ENCODE data around the gene MS4A7. TPM values are rescaled to one million over a fixed set of nuclear protein-coding genes. Genes with fewer than 3 reads are reported as not detected.

MS4A7 gene
- not detected for total RNA-seq
- polyA plus RNA-seq (2013, experiment 1 of 2): not detected
- polyA plus RNA-seq (2013, experiment 2 of 2): not detected
- long read RNA-seq, experiment 1: 0 reads
- long read RNA-seq, experiment 2: 0 reads
- long read RNA-seq, experiment 3: 0 reads
- long read RNA-seq, experiment 4: 0 reads

DNA sequence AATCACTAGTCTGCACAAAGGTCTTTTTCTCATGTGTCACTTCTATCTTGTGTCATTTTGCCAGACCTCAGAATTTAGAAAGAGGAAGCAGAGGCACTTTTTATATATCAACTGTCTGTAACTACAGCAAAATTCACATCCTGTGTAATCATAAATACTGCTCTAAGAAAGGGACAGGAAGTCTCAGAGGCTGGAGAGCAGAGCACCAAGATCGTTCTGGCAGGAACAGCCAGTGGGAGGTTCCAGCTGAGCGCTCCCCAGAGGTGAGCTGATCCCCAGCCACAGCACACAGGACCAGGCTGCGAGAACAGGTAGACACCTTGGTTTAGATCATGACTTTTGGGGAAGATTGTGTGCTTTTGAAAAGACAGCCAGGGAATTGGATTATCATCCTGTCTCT lies at the start of gene MS4A7:
Gene MS4A7 (plus strand): TSS at position 179 of the 400 bp plus-strand sequence. CDS start 4,610 bp downstream, outside the sequence.
- no peak within 1 kb of the TSS for H3K27ac Mint-ChIP-seq
- Histone ChIP-seq H3K4me1 (ENCODE audit: control insufficient read depth, insufficient read depth, low read length) (no peaks in the 10 kb centered on the region), H3K4me3 (ENCODE audit: low read length) (no peak within 1 kb of the TSS), H3K27ac (ENCODE audit: low read depth, low read length) (no peak within 1 kb of the TSS), H3K9ac (ENCODE audit: extremely low read depth, low read length, poor library complexity, severe bottlenecking) (no peak within 1 kb of the TSS), H3K9me3 (ENCODE audit: control insufficient read depth, low read length) (no peaks in the 10 kb centered on the region), H3K36me3 (ENCODE audit: control insufficient read depth, insufficient read depth, low read length) (no peaks in the 10 kb centered on the region), H3K27me3 (ENCODE audit: control insufficient read depth, insufficient read depth, low read length, poor library complexity, severe bottlenecking) (no peaks in the 10 kb centered on the region)
- no peaks in the 10 kb centered on the region for H3K27me3 Mint-ChIP-seq (ENCODE audit: insufficient read depth)
- H3K36me3 Mint-ChIP-seq (ENCODE audit: low read depth): no peaks in the 10 kb centered on the region
- H3K4me3 Mint-ChIP-seq: no peak within 1 kb of the TSS
- H3K9me3 Mint-ChIP-seq: no peaks in the 10 kb centered on the region
- 86 to 92% methylated on average over 2 to 3 of the region's 3 CpGs for WGBS, 2 experiments (ENCODE audit: insufficient coverage in 1 of 2, insufficient read length in 1 of 2)
- DNase-seq: no peak
- no peaks in the 10 kb centered on the region for H3K4me1 Mint-ChIP-seq
- no peak for TF ChIP-seq CTCF (conservative IDR thresholded peaks at IDR 0.05)

DNA sequence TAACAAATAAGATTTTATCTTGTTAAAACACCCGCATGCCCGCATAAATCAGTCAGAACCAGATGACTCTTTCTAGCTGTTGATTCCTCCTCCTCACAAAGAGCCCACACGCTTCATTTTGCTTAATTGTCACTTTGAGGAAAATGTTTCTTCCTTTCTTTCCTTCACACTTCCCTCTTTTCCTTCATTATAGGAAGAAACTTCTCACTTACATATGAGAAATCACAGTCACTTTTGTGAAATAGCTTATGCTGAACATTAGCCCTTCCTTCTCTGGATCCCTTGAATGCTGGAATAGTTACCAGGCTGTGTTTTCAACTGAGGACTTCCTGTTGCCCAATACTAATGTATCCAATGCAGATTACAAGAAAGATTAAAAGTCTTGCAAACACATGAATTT lies 45.5 kb upstream of the MS4A7 start:
- Mint-ChIP-seq H3K4me3 (no peak overlapping the region), H3K27ac (no peak overlapping the region), H3K9me3 (peaks cover 13% of the 10 kb centered on the region), H3K36me3 (ENCODE audit: low read depth) (no peaks in the 10 kb centered on the region), H3K27me3 (ENCODE audit: insufficient read depth) (no peaks in the 10 kb centered on the region), H3K4me1 (no peaks in the 10 kb centered on the region)
- Histone ChIP-seq H3K9ac (ENCODE audit: extremely low read depth, low read length, poor library complexity, severe bottlenecking) (no peak overlapping the region), H3K27ac (ENCODE audit: low read depth, low read length) (no peak overlapping the region), H3K27me3 (ENCODE audit: control insufficient read depth, insufficient read depth, low read length, poor library complexity, severe bottlenecking) (no peaks in the 10 kb centered on the region), H3K9me3 (ENCODE audit: control insufficient read depth, low read length) (no peaks in the 10 kb centered on the region), H3K4me1 (ENCODE audit: control insufficient read depth, insufficient read depth, low read length) (no peaks in the 10 kb centered on the region), H3K4me3 (ENCODE audit: low read length) (no peak overlapping the region), H3K36me3 (ENCODE audit: control insufficient read depth, insufficient read depth, low read length) (no peaks in the 10 kb centered on the region)
- TF ChIP-seq CTCF (conservative IDR thresholded peaks at IDR 0.05): no peak
- DNase-seq: no peak
- WGBS, 2 experiments (ENCODE audit: insufficient coverage in 1 of 2, insufficient read length in 1 of 2): 33 to 100% methylated on average over 2 to 3 of the region's 3 CpGs

- H3K4me1 Mint-ChIP-seq: no peaks in the 10 kb centered on the region
- Histone ChIP-seq H3K4me1 (ENCODE audit: control insufficient read depth, insufficient read depth, low read length) (no peaks in the 10 kb centered on the region), H3K27me3 (ENCODE audit: control insufficient read depth, insufficient read depth, low read length, poor library complexity, severe bottlenecking) (no peaks in the 10 kb centered on the region), H3K27ac (ENCODE audit: low read depth, low read length) (no peak overlapping the region), H3K9ac (ENCODE audit: extremely low read depth, low read length, poor library complexity, severe bottlenecking) (no peak overlapping the region), H3K4me3 (ENCODE audit: low read length) (no peak overlapping the region), H3K9me3 (ENCODE audit: control insufficient read depth, low read length) (no peaks in the 10 kb centered on the region), H3K36me3 (ENCODE audit: control insufficient read depth, insufficient read depth, low read length) (no peaks in the 10 kb centered on the region)
- 18 to 60% methylated on average over 1 to 2 of the region's 2 CpGs for WGBS, 2 experiments (ENCODE audit: insufficient coverage in 1 of 2, insufficient read length in 1 of 2)
- DNase-seq: peak; percentile 95
- no peaks in the 10 kb centered on the region for H3K27me3 Mint-ChIP-seq (ENCODE audit: insufficient read depth)
- no peak overlapping the region for H3K27ac Mint-ChIP-seq
- no peaks in the 10 kb centered on the region for H3K36me3 Mint-ChIP-seq (ENCODE audit: low read depth)
- H3K4me3 Mint-ChIP-seq: no peak overlapping the region
- peak; percentile 84 for TF ChIP-seq CTCF (conservative IDR thresholded peaks at IDR 0.05)
- peaks cover 12% of the 10 kb centered on the region for H3K9me3 Mint-ChIP-seq
These were observed 44.2 kb upstream of the MS4A7 start for GRCh38 chr11:60334005-60334620.
